NOMO-1 (cell line): ENCODE results near the gene ECM1.

Source experiments
- DNase-seq, 2 experiments: peaks; one replicate each; lab custom pipeline; 2025; ENCODE audit not compliant: unreplicated experiment in 2 of 2; lab: John Stamatoyannopoulos, UW

Gene ECM1

DNA sequence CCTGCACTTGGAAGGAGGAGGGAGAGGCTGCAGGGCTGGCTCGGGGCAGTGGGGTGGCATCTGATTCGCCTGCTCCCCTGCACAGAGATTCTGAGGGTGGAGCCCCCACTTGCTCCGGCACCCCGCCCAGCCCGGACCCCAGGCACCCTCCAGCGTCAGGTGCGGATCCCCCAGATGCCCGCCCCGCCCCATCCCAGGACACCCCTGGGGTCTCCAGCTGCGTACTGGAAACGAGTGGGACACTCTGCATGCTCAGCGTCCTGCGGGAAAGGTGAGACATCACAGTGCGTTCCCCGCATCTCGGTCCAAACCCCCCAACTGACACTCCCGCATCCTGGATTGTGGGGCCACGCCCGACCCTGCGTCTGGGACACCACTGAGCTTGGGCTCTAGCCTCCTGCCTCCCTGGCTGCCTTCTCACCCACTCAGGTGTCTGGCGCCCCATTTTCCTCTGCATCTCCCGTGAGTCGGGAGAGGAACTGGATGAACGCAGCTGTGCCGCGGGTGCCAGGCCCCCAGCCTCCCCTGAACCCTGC lies 49.2 kb downstream of the ECM1 start:
- no peak for DNase-seq

GRCh38 chr1:150557813-150558212 lies 49.9 kb downstream of the ECM1 start:
- DNase-seq = no peak

GRCh38 chr1:150558303-150558704 lies 50.4 kb downstream of the ECM1 start:
- DNase-seq = no peak

DNA sequence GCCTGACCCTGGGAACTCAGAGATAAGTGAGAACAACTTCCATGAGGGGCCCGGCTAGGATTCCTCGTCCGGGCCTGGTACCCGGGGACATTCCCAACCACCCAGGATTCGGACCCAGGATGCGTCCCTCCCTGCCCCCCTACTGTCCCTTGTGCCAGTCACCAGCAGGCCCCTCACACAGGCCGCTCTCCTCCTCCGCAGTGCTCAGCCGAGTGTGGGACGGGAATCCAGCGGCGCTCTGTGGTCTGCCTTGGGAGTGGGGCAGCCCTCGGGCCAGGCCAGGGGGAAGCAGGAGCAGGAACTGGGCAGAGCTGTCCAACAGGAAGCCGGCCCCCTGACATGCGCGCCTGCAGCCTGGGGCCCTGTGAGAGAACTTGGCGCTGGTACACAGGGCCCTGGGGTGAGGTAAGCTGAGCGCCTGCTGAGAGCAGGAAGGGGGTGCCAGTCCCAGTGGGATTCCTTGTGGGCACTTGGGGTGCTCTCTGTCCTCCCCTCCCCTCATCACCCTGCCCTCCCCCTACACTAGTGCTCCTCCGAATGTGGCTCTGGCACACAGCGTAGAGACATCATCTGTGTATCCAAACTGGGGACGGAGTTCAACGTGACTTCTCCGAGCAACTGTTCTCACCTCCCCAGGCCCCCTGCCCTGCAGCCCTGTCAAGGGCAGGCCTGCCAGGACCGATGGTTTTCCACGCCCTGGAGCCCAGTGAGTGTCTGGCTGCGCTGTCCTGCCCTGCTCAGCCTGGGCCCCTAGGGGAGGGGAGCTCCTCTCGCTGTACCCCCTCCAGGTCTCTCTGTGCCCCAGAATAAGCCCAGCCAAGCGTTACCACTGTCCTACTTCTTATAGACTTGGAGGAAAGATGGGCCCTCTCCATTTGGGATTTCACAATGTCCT lies 51.1 kb downstream of the ECM1 start:
- no peak for DNase-seq

GRCh38 chr1:150559656-150560010 lies 51.7 kb downstream of the ECM1 start:
- DNase-seq = no peak

DNA sequence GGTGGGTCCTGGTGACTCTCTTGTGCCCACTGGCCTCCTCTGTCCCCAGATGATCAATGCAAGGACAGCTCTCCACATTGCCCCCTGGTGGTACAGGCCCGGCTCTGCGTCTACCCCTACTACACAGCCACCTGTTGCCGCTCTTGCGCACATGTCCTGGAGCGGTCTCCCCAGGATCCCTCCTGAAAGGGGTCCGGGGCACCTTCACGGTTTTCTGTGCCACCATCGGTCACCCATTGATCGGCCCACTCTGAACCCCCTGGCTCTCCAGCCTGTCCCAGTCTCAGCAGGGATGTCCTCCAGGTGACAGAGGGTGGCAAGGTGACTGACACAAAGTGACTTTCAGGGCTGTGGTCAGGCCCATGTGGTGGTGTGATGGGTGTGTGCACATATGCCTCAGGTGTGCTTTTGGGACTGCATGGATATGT lies 52.1 kb downstream of the ECM1 start:
- DNase-seq = peak; percentile 29 to 36

GRCh38 chr1:150560576-150561253 lies 52.8 kb downstream of the ECM1 start:
- DNase-seq = peak; percentile 81 to 87

DNA sequence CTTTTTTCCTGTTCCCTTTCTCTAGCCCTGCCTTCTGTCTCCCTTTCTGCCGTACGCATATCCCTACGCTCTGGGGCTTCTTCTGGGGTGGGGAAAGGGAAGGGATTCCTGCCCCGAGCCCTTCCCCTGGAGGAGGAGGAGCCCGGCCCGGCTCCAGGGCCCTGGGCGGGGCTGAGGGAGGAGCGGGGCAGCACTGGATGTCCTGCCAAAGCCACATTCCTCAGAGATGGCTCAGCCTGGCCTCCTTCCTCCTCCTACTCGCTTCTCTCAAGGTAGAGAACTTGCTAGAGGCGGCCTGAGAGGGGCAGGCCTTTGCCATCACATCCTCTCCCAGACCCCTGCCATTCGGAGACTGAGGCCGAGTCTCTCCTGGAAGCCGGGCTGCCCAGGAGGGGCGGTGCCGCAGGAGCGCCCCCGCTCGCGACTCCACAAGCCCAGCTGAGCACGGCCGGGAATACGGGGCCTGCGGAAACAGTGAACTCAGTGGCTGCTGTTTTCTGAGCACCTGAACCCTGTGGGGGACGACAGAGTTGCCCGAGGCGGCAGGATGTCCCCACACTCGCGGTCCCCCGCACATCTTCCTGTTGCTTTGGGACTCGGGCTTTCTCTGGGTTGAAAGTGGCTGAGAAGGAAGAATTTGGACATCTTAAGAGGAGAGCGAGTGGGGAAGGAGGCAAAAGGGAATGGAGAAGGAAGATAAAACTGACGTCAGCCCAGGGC lies 53.5 kb downstream of the ECM1 start:
- DNase-seq = peak in 1 of 2 experiments; percentile 22

- DNase-seq = peak in 1 of 2 experiments; percentile 42
Observed at GRCh38 chr1:150561974-150562445, 54.1 kb downstream of the ECM1 start.

- peak in 1 of 2 experiments; percentile 48 for DNase-seq
Observed at GRCh38 chr1:150562446-150563339, 54.8 kb downstream of the ECM1 start.
